ENCODE measurements around the gene OR5H2. TPM values are rescaled to one million over a fixed set of nuclear protein-coding genes. Genes with fewer than 3 reads are reported as not detected.
A peak's percentile ranks its signal among the peaks of the same experiment; 100 is the strongest.

Gene OR5H2
- total RNA-seq, 1 donor: not detected

GRCh38 chr3:98328933-98329332, 46.6 kb downstream of the OR5H2 start:
- Histone ChIP-seq H3K27me3 (ENCODE audit: insufficient read depth, low read length) (no peaks in the 10 kb centered on the region), H3K79me2 (ENCODE audit: insufficient read depth, low read length) (no peaks in the 10 kb centered on the region)
- TF ChIP-seq, protein P1, sequence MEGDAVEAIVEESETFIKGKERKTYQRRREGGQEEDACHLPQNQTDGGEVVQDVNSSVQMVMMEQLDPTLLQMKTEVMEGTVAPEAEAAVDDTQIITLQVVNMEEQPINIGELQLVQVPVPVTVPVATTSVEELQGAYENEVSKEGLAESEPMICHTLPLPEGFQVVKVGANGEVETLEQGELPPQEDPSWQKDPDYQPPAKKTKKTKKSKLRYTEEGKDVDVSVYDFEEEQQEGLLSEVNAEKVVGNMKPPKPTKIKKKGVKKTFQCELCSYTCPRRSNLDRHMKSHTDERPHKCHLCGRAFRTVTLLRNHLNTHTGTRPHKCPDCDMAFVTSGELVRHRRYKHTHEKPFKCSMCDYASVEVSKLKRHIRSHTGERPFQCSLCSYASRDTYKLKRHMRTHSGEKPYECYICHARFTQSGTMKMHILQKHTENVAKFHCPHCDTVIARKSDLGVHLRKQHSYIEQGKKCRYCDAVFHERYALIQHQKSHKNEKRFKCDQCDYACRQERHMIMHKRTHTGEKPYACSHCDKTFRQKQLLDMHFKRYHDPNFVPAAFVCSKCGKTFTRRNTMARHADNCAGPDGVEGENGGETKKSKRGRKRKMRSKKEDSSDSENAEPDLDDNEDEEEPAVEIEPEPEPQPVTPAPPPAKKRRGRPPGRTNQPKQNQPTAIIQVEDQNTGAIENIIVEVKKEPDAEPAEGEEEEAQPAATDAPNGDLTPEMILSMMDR (IDR thresholded peaks at IDR 0.05; ENCODE audit: extremely low read depth, low read depth, low read length): no peak

DNA sequence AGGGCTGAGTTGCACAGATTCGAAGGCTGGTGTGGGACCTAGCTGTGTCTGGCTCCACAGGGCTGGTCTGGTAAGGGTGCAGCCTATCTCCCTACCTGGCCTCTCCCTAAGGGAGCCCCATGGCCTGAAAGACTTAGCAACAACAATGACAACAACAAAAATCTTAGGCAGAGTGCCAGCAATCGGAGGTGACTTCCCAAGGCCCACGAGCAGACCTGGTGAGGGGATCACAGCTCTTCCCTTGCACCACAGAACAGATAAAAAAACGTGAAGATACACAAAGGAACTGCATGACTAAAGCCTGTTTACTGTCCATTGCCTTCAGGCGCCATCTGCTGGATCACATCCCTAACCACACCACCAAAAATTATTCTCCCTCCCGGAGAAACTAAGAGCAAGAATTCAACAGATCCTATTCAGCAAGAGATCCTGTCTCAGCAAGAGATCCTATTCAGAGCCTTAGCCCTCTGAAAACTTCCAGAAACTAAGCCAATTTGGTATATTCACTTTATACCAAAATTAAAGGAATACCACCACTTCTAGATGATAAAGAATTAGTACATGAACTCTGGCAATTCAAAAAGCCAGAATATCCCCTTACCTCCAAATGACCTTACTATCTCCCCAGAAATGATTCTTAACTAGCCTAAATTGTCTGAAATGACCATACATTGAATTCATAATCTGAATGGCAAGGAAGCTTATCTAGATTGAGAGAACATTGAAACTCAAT, 47.3 kb downstream of the OR5H2 start:
- no peaks in the 10 kb centered on the region for H4K20me1 ChIP-seq (ENCODE audit: insufficient read depth, low read length)
- H3K4me3 ChIP-seq (ENCODE audit: insufficient read depth, low read length): no peak overlapping the region
- no peak overlapping the region for H3K27ac ChIP-seq (ENCODE audit: low read depth, low read length)
- H3K4me2 ChIP-seq (ENCODE audit: insufficient read depth, low read length): no peak overlapping the region
- no peaks in the 10 kb centered on the region for H3K4me1 ChIP-seq (ENCODE audit: insufficient read depth, low read length)
- H2AFZ ChIP-seq (ENCODE audit: low read length): no peak overlapping the region
- H3K79me2 ChIP-seq (ENCODE audit: insufficient read depth, low read length): no peaks in the 10 kb centered on the region
- DNase-seq (ENCODE audit: insufficient read length, low spot score, missing footprints): no peak
- no peaks in the 10 kb centered on the region for H3K36me3 ChIP-seq (ENCODE audit: insufficient read depth, low read length)
- no peaks in the 10 kb centered on the region for H3K9me3 ChIP-seq (ENCODE audit: low read depth, low read length)
- TF ChIP-seq, protein P1 (IDR thresholded peaks at IDR 0.05; ENCODE audit: extremely low read depth, low read depth, low read length): peak; percentile 77
- H3K27me3 ChIP-seq (ENCODE audit: insufficient read depth, low read length): no peaks in the 10 kb centered on the region

More at GRCh38 chr3:98328933-98329332, 46.6 kb downstream of the OR5H2 start:
- Histone ChIP-seq H3K4me2 (ENCODE audit: insufficient read depth, low read length) (no peak overlapping the region), H3K36me3 (ENCODE audit: insufficient read depth, low read length) (no peaks in the 10 kb centered on the region), H3K9me3 (ENCODE audit: low read depth, low read length) (no peaks in the 10 kb centered on the region), H3K4me1 (ENCODE audit: insufficient read depth, low read length) (no peaks in the 10 kb centered on the region), H3K27ac (ENCODE audit: low read depth, low read length) (no peak overlapping the region), H4K20me1 (ENCODE audit: insufficient read depth, low read length) (no peaks in the 10 kb centered on the region), H3K4me3 (ENCODE audit: insufficient read depth, low read length) (no peak overlapping the region), H2AFZ (ENCODE audit: low read length) (no peak overlapping the region)
- DNase-seq (ENCODE audit: insufficient read length, low spot score, missing footprints): no peak

DNA sequence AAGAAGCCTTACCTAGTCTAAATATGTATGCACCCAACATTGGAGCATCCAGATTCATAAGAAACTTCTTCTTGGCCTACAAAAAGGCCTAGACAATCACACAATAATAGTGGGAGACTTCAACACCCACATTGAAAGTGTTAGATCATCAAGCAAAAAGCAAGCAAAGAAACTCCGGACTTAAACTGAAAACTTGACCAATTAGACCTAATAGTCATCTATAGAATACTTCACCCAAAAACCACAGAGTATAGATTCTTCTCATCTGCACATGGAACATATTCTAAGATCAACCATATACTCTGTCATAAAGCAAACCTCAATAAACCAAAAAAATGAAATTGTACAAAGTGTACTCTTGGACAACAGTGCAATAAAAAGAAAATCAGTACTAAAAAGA, 49.0 kb downstream of the OR5H2 start:
- H3K36me3 ChIP-seq (ENCODE audit: insufficient read depth, low read length): no peaks in the 10 kb centered on the region
- H3K4me2 ChIP-seq (ENCODE audit: insufficient read depth, low read length): no peak overlapping the region
- H3K79me2 ChIP-seq (ENCODE audit: insufficient read depth, low read length): no peaks in the 10 kb centered on the region
- TF ChIP-seq, protein P1 (IDR thresholded peaks at IDR 0.05; ENCODE audit: extremely low read depth, low read depth, low read length): no peak
- no peak overlapping the region for H3K27ac ChIP-seq (ENCODE audit: low read depth, low read length)
- no peak overlapping the region for H2AFZ ChIP-seq (ENCODE audit: low read length)
- no peaks in the 10 kb centered on the region for H3K9me3 ChIP-seq (ENCODE audit: low read depth, low read length)
- DNase-seq (ENCODE audit: insufficient read length, low spot score, missing footprints): no peak
- no peak overlapping the region for H3K4me3 ChIP-seq (ENCODE audit: insufficient read depth, low read length)
- no peaks in the 10 kb centered on the region for H4K20me1 ChIP-seq (ENCODE audit: insufficient read depth, low read length)
- no peaks in the 10 kb centered on the region for H3K27me3 ChIP-seq (ENCODE audit: insufficient read depth, low read length)
- no peaks in the 10 kb centered on the region for H3K4me1 ChIP-seq (ENCODE audit: insufficient read depth, low read length)

Other genes starting within 250 kb of the OR5H2 start
- gene GABRR3, start 247.2 kb upstream of the OR5H2 start, total RNA-seq: not detected in 2 replicates
- gene OR5AC2, start 195.3 kb upstream of the OR5H2 start, total RNA-seq: not detected in 2 replicates
- gene OR5H1, start 151.8 kb upstream of the OR5H2 start, total RNA-seq: not detected in 2 replicates
- not detected in 2 replicates for gene OR5H14, start 135.0 kb upstream of the OR5H2 start, total RNA-seq
- gene OR5H15, start 115.8 kb upstream of the OR5H2 start, total RNA-seq: not detected in 2 replicates
- not detected in 2 replicates for gene OR5H6, start 18.3 kb upstream of the OR5H2 start, total RNA-seq
- not detected in 2 replicates for gene OR5K4, start 71.3 kb downstream of the OR5H2 start, total RNA-seq
- not detected in 2 replicates for gene OR5K3, start 108.2 kb downstream of the OR5H2 start, total RNA-seq
- gene OR5K1, start 180.7 kb downstream of the OR5H2 start, total RNA-seq: not detected in 2 replicates
- gene OR5K2, start 215.2 kb downstream of the OR5H2 start, total RNA-seq: not detected in 2 replicates
- 59.2 and 74.2 TPM in 2 replicates for gene CLDND1, start 240.4 kb downstream of the OR5H2 start, total RNA-seq
- gene GPR15, start 249.5 kb downstream of the OR5H2 start, total RNA-seq: not detected in 2 replicates

Measured in osteoblast (primary cell).